Retina (tissue), 1 donor: ENCODE data around the gene SMG6.
"Not testable (repeated sequence)": the region's sequence is repeated elsewhere in the genome, so short reads cannot be mapped to it uniquely, and the experiment has no call there.

ENCODE experiments used
- DNase-seq: peaks from one replicate; pipeline ENCODE4 v3.0.0-alpha.2; 2016

Gene SMG6

GRCh38 chr17:2174468-2175293 is 128.9 kb downstream of the SMG6 start:
- peak; percentile 60 for DNase-seq

DNA sequence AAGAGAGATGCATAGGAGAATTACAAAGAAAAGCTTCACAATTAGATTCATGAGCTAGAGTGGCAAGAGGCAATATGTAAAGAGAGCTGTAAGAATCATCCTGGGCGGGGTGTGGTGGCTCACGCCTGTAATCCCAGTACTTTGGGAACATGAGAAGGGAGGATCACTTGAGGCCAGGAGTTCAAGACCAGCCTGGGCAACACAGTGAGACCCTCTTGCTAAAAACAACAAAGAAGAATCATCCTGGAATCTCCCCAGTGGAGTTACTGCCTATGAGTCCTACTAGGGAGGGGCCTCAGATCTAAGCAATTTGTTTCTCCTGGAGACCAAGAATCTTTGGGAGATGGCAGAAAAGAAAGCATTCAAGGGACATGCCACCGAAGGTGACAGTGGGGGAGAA is 129.6 kb downstream of the SMG6 start:
- no peak for DNase-seq

- no peak for DNase-seq
These were observed 130.6 kb downstream of the SMG6 start for GRCh38 chr17:2172999-2173398.

GRCh38 chr17:2172077-2172851 is 131.3 kb downstream of the SMG6 start:
- peak; percentile 71 for DNase-seq

- no peak for DNase-seq
These were observed 131.9 kb downstream of the SMG6 start for GRCh38 chr17:2171702-2172076.

- DNase-seq: no peak
These were observed 133.6 kb downstream of the SMG6 start for GRCh38 chr17:2170023-2170422.

DNA sequence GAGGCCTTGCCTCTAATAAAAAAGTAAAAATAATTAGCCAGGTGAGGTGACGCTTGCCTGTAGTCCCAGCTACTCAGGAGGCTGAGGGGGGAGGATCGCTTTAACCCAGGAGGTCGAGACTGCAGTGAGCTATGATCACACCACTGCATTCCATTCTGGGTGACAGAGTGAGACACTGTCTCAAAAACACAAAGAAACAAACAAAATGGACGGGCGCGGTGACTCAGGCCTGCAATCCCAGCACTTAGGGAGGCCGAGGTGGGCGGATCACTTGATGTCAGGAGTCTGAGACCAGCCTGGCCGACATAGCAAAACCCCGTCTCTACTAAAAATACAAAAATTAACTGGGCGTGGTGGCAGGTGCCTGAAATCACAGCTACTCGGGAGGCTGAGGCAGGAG is 137.9 kb downstream of the SMG6 start:
- not testable (repeated sequence) for DNase-seq

GRCh38 chr17:2158396-2158780 is 145.2 kb downstream of the SMG6 start:
- DNase-seq: no peak

- DNase-seq: no peak
These were observed 145.8 kb downstream of the SMG6 start for GRCh38 chr17:2157675-2158395.

GRCh38 chr17:2157081-2157480 is 146.5 kb downstream of the SMG6 start:
- DNase-seq: no peak

DNA sequence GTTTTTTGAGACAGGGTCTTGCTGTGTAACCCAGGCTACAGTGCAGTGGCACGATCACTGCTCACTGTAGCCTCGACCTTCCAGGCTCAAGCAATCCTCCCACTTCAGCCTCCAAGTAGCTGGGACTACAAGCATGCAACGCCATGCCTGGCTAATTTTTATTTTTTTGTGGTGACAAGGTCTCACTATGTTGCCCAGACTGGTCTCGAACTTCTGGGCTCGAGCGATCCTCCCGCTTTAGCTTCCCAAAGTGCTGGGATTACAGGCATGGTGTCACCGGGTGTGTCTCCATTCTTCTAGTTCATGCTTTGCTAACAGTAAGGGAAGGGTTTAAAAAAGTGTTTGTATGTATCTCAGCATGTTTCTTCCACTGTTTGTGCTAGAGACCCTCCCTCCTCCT is 146.9 kb downstream of the SMG6 start:
- DNase-seq: no peak

DNA sequence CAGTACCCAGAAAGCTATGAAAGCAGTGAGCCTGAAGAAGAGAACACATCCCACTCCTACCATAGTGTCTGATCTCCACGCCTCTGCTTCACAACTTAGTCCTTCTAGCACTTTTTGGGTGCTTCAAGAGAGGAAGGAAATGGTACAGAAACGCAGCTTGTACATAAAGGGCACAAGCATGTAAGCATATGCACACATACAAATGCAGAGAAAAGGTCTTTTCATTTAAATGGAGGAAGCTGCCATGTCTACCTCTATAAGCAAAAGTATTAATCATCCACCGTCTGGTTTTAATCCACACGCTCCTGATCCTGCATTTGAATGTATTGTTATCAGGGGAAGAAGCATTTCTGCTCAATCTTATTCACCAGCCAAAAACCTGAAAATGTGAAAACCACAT is 148.0 kb downstream of the SMG6 start:
- no peak for DNase-seq

- DNase-seq: no peak
These were observed 152.1 kb downstream of the SMG6 start for GRCh38 chr17:2151358-2152033.

GRCh38 chr17:2150806-2151205 is 152.8 kb downstream of the SMG6 start:
- DNase-seq: no peak

DNA sequence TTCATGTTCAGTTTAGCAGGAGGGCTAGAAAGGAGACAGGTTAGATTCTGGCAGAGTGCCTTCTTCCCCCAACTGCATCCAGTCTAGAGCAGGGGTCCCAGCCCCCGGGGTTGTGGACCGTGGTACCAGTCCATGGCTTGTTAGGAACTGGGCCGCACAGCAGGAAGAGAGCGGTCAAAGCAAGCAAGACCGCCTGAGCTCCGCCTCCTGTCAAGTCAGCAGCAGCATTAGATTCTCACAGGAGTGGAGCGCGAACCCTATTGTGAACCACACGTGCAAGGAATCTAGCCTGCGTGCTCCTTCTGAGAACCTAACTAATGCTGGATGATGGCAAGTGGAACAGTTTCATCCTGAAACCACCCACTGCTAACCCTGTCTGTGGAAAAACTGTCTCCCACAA is 153.7 kb downstream of the SMG6 start:
- no peak for DNase-seq

DNA sequence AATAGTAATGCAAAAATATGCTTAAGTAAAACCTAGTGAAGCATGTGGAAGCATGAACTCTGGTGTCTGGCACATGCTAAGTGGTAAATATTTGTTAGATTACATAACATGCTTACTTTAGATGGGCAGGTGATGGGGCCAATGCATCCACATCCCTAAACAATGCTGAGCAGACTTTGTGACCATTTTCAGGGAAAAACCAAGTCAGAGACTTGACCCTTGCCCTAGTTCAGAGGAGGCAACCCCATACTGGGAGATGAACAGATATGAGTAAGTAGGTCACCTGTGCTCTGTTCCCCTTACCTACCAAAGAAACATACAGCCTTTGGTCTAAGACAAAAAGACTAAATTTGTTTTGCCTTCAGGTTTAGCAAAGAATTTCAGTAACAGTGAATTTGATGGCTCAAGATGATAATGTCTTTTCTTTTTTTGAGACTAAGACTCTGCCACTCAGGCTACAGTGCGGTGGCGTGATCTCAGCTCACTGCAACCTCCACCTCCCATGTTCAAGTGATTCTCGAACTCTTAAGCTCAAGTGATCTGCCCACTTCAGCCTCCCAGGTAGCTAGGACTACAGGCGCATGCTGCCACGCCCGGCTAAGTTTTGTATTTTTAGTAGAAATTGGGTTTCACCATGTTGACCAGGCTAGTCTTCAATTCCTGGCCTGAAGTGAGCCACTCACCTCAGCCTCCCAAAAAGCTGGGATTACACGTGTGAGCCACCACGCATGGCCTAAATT is 157.3 kb downstream of the SMG6 start:
- no peak for DNase-seq

DNA sequence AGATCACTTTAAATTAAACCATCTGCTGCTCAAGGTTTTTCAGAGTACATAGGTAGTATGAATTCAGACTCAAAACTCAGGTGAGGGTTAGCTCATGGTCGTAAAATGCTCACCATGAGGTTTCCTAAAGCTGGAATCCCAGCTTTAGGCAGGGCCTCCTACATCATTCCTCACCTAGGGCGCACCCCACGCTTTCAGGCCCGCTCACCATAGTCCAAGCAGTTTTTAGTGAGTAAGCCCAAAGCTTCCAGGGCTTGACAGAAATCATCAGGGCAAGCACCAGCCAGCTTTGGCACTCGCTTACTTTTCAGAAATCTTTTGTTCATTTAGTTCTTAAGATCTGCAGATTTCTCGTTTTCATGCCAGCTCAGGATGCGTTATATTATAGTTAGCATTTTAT is 158.9 kb downstream of the SMG6 start:
- no peak for DNase-seq

GRCh38 chr17:2143332-2143731 is 160.3 kb downstream of the SMG6 start:
- no peak for DNase-seq

DNA sequence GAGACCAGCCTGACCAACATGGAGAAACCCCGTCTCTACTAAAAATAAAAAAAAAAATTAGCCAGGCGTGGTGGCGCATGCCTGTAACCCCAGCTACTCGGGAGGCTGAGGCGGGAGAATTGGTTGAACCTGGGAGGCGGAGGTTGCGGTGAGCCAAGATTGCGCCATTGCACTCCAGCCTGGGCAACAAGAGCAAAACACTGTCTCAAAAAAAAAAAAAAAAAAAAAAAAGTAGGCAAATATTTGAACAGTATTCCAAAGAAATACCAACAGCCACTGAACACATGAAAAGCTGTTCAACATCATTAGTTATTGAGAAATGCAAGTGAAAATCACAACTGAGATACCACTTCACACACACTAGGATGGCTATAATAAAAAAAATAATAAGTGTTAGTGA is 160.9 kb downstream of the SMG6 start:
- not testable (repeated sequence) for DNase-seq

DNA sequence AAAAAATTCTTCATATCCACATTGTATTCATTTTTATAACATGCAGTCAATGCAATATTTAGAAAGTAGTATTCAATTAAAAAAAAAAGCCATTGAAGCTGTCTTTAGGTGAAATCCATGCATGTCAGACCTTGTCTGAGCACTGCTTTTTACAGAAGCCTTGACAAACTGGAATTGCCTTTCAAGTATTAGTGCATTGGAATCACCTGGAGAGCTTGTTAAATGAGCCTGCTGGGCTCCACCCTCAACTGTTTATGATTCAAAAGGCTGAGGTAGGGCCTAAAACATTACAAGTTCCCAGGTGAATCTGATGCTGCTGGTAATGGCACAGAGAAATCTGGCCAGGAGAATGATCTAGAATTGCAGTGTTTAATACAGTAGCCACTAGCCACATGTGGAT is 162.9 kb downstream of the SMG6 start:
- DNase-seq: no peak

DNA sequence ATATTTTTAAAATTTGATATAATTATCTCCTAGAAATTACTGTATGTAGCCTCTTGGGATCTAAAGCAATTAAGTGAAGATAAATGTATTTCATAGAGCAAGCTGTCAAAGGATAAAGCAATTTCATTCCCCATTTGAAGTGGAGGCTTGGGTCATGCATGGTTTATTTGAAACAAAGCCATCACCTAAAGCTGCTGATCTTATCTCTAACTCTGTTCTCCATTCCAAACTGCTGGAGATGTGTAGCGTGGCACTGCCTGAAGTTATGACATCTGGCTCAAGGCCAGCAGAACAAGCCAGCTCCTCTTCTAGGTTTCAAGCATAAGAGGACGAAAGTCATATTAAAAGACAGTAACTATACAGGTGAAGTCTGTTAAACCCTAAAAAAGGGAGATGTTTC is 164.8 kb downstream of the SMG6 start:
- no peak for DNase-seq

GRCh38 chr17:2138318-2138717 is 165.3 kb downstream of the SMG6 start:
- DNase-seq: no peak
